GM18508 (cell line): Measurements from ENCODE around the gene ARHGAP1.
"Not testable (repeated sequence)": the region's sequence is repeated elsewhere in the genome, so short reads cannot be mapped to it uniquely, and the experiment has no call there.

Experiments used
- ATAC-seq: cut with Tn5 transposase; IDR thresholded peaks from one replicate; pipeline ENCODE4 v1.9.1; 2021; ENCODE audit warnings: moderate number of reproducible peaks; ENCODE audit not compliant: insufficient read depth, unreplicated experiment

ARHGAP1 gene

GRCh38 chr11:46675288-46675851, 25.0 kb downstream of the ARHGAP1 start:
- ATAC-seq = no peak

GRCh38 chr11:46674463-46675287, 25.7 kb downstream of the ARHGAP1 start:
- no peak for ATAC-seq

GRCh38 chr11:46673713-46674462, 26.5 kb downstream of the ARHGAP1 start:
- no peak for ATAC-seq

GRCh38 chr11:46672381-46672839, 28.0 kb downstream of the ARHGAP1 start:
- ATAC-seq = no peak

GRCh38 chr11:46671958-46672315, 28.5 kb downstream of the ARHGAP1 start:
- no peak for ATAC-seq

GRCh38 chr11:46670521-46670920, 29.9 kb downstream of the ARHGAP1 start:
- not testable (repeated sequence) for ATAC-seq

GRCh38 chr11:46669711-46670139, 30.7 kb downstream of the ARHGAP1 start:
- ATAC-seq = no peak

GRCh38 chr11:46668480-46669085, 31.8 kb downstream of the ARHGAP1 start:
- ATAC-seq = no peak

GRCh38 chr11:46667043-46667481, 33.4 kb downstream of the ARHGAP1 start:
- ATAC-seq = no peak

- no peak for ATAC-seq
These were observed 33.9 kb downstream of the ARHGAP1 start for GRCh38 chr11:46666516-46666915.

- ATAC-seq = no peak
These were observed 35.1 kb downstream of the ARHGAP1 start for GRCh38 chr11:46665356-46665755.

GRCh38 chr11:46664612-46665011, 35.8 kb downstream of the ARHGAP1 start:
- no peak for ATAC-seq

GRCh38 chr11:46663277-46663940, 37.0 kb downstream of the ARHGAP1 start:
- no peak for ATAC-seq

- ATAC-seq = no peak
These were observed 38.1 kb downstream of the ARHGAP1 start for GRCh38 chr11:46662366-46662765.

- no peak for ATAC-seq
These were observed 38.6 kb downstream of the ARHGAP1 start for GRCh38 chr11:46661836-46662235.

GRCh38 chr11:46659908-46660307, 40.5 kb downstream of the ARHGAP1 start:
- ATAC-seq = no peak

GRCh38 chr11:46658259-46658658, 42.2 kb downstream of the ARHGAP1 start:
- no peak for ATAC-seq

GRCh38 chr11:46657186-46657585, 43.2 kb downstream of the ARHGAP1 start:
- no peak for ATAC-seq

- no peak for ATAC-seq
These were observed 44.8 kb downstream of the ARHGAP1 start for GRCh38 chr11:46655631-46656030.

GRCh38 chr11:46649180-46649738, 51.2 kb downstream of the ARHGAP1 start:
- ATAC-seq = no peak
